ENCODE results near the gene ATXN7.

Gene ATXN7

DNA sequence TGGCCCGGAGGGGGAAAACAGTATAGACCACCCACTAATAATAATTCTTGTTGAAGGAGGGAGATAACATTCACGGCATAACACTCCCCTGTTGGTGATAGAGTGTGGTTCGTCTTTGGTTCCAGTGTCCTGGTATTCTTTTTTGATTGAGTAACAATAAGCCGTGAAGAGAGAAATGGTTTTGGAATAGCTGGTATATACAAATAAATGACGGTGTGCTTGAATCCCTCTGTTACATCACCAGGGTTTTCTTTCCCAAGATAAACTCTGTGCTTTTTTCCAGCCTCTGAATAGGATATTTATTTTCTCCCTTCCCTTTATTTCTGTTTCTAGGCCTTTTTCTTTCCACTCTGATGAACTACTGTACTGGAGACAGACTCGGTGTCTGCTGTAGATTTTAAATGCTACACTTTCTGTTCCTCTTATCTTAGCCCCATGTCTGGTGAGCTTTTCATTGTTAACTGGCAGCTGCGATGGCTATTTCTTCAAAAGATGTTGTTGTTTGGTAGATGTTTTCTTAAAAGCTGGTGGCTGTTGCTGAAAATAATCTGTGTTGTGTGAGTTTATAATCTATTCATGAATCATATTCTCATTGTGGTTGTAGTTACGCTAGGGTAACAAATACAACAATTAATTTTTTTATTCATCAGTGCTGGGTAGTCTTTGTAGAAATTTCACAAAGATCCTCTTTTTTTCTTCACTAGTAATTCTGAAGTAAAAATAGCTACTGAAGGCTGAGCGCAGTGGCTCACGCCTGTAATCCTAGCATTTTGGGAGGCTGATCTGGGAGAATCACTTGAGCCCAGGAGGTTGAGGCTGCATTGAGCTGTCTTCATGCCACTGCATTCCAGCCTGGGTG, 64.0 kb downstream of the ATXN7 start:
- peaks cover 52% of the 10 kb centered on the region for H3K36me3 Mint-ChIP-seq (ENCODE audit: low read depth)
- no peak overlapping the region for H3K4me3 Mint-ChIP-seq

DNA sequence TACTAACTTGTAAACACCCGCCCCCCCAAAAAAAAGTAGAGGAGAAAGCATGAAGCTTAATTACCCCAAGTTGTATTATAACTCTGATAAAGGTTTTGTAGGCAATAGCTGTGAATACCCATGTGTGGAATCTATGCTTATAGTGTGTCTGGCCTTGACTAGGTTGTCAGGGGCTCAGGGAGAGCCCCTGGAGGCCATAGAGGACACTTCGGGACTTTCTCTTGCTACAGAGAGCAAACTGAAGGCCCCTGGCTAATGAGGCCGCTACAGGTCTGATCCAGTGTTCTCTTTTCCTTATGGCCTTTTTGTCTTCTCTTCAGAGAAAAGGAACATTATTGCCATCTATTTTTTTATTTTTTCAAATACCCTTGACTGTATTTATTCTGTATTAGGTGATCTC, 67.6 kb downstream of the ATXN7 start:
- peak overlapping the region; percentile 75 for H3K27ac Mint-ChIP-seq
- H3K4me1 Mint-ChIP-seq: peaks cover 52% of the 10 kb centered on the region
- H3K4me3 Mint-ChIP-seq: no peak overlapping the region
- H3K9me3 Mint-ChIP-seq: peaks cover under 1% of the 10 kb centered on the region
- no peak for DNase-seq
- TF ChIP-seq, protein P1, sequence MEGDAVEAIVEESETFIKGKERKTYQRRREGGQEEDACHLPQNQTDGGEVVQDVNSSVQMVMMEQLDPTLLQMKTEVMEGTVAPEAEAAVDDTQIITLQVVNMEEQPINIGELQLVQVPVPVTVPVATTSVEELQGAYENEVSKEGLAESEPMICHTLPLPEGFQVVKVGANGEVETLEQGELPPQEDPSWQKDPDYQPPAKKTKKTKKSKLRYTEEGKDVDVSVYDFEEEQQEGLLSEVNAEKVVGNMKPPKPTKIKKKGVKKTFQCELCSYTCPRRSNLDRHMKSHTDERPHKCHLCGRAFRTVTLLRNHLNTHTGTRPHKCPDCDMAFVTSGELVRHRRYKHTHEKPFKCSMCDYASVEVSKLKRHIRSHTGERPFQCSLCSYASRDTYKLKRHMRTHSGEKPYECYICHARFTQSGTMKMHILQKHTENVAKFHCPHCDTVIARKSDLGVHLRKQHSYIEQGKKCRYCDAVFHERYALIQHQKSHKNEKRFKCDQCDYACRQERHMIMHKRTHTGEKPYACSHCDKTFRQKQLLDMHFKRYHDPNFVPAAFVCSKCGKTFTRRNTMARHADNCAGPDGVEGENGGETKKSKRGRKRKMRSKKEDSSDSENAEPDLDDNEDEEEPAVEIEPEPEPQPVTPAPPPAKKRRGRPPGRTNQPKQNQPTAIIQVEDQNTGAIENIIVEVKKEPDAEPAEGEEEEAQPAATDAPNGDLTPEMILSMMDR (IDR thresholded peaks at IDR 0.05): no peak
- peaks cover 16% of the 10 kb centered on the region for H3K36me3 Mint-ChIP-seq (ENCODE audit: low read depth)
- H3K27me3 Mint-ChIP-seq (ENCODE audit: low read depth, poor library complexity): no peaks in the 10 kb centered on the region

More for the DNA sequence above, 64.0 kb downstream of the ATXN7 start:
- H3K9me3 Mint-ChIP-seq: peaks cover 27% of the 10 kb centered on the region
- no peak for DNase-seq
- H3K27ac Mint-ChIP-seq: no peak overlapping the region
- TF ChIP-seq, protein P1 (IDR thresholded peaks at IDR 0.05): no peak
- no peaks in the 10 kb centered on the region for H3K27me3 Mint-ChIP-seq (ENCODE audit: low read depth, poor library complexity)
- H3K4me1 Mint-ChIP-seq: peaks cover 31% of the 10 kb centered on the region

DNA sequence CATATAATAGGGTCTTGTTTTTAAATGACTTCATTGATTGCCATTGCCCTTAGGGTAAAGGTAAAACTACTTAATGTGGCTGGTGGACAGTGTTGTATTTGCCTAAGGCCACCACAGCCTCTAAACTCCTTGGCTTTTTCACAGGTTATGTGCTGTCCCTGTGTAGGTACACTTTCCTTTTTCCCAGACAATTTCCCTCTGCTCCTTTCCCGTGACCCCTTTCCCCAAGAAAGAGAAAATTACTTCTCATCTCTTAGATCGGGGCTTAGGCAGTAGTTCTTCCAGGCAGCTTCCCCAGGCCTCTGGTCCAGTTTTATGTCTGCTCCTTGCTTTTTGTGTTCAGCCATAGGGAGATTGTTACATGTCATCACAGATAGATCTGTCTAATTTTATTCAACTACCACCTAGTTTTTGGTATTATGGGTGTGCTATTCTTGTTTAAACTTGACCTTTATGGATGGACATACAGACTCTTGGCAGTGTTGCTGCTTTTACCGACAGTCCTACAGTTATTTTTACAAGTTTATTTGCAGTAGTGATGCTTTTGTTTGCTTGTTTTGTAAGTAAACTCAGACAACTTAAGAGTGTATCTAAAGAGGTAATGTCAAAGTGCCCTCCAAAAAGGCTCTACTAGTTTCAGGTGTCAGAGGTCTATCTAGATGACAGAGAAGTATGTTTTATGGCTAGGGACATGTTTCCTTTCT, 69.0 kb downstream of the ATXN7 start:
- Mint-ChIP-seq H3K4me3 (no peak overlapping the region), H3K27me3 (ENCODE audit: low read depth, poor library complexity) (no peaks in the 10 kb centered on the region), H3K27ac (peak overlapping the region; percentile 60), H3K36me3 (ENCODE audit: low read depth) (peaks cover 2% of the 10 kb centered on the region), H3K4me1 (peaks cover 63% of the 10 kb centered on the region), H3K9me3 (no peaks in the 10 kb centered on the region)
- TF ChIP-seq, protein P1 (IDR thresholded peaks at IDR 0.05): no peak
- DNase-seq: no peak

DNA sequence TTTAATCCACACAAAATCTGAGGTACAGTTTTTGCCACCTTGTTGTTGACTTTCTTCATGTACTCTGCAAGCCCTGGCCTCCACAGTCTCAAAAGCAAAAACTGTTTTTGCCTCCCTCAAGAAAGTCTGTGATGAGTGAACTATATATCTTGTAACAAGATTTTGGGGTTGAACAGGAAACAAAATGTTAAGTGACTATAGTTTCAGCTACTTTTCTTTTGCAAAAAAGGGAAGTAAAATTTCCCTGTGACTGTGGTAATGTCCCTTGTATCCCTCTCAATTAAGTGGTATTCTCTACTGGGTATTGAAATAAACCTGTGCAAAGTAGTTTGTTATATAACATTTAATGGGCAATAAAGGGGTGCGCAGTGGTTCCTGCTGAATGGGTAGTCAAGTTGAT, 69.8 kb downstream of the ATXN7 start:
- no peak for DNase-seq
- H3K27me3 Mint-ChIP-seq (ENCODE audit: low read depth, poor library complexity): no peaks in the 10 kb centered on the region
- peak overlapping the region; percentile 68 for H3K27ac Mint-ChIP-seq
- H3K4me1 Mint-ChIP-seq: peaks cover 71% of the 10 kb centered on the region
- H3K9me3 Mint-ChIP-seq: no peaks in the 10 kb centered on the region
- no peak overlapping the region for H3K4me3 Mint-ChIP-seq
- TF ChIP-seq, protein P1 (IDR thresholded peaks at IDR 0.05): no peak
- no peaks in the 10 kb centered on the region for H3K36me3 Mint-ChIP-seq (ENCODE audit: low read depth)

DNA sequence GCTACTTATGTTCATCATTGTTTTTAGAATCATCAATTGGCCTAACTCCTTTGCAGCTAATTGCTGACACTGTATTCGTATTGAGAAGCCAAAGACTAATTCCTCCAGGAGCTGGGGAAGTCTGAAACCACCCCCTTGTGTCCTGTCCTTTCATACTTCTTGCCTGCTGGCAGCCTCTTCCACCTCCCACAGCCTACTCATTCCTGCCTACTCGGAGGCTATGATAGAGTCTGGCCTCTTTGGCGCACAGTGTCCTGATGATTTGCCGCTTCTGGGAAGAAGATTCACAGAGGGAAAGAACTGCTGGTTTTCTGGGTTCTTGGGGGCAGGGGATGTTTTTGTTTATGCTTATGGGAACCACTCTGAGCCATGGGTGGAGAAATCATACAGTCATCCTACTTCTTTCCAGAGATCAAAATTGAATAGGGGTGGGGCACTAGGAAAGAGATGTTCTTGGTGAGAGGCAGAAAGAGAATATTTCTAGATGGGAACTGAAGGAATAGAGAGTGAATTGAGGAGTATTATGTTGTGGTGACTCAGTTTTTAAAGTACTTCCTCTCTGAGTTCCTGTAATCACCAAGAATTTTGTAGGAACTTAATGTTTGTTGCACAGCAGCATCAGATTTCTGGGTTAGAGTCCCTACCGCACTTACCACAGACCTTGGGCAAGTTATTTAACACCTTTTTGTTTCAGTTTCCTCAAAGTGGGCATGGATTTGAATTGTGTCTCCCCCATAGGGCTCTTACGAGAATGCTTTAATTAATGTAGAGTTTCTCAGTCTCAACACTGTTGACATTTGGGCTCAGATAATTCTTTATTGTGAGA, 70.6 kb downstream of the ATXN7 start:
- peaks cover 76% of the 10 kb centered on the region for H3K4me1 Mint-ChIP-seq
- no peak for DNase-seq
- H3K36me3 Mint-ChIP-seq (ENCODE audit: low read depth): peaks cover 3% of the 10 kb centered on the region
- H3K27ac Mint-ChIP-seq: peak overlapping the region; percentile 87
- TF ChIP-seq, protein P1 (IDR thresholded peaks at IDR 0.05): no peak
- no peak overlapping the region for H3K4me3 Mint-ChIP-seq
- no peaks in the 10 kb centered on the region for H3K9me3 Mint-ChIP-seq
- no peaks in the 10 kb centered on the region for H3K27me3 Mint-ChIP-seq (ENCODE audit: low read depth, poor library complexity)

All from nephron progenitor cell (in vitro differentiated cells).